WTC11 (cell line): ENCODE data around the gene C1orf115. TPM values are rescaled to one million over a fixed set of nuclear protein-coding genes. Genes with fewer than 3 reads are reported as not detected.

ENCODE experiments used
- ATAC-seq: fragments of 200-7000 bp; cut with Tn5 transposase; 2 replicates; pipeline ENCODE4 v1.10.0; 2021; ENCODE audit warnings: mild to moderate bottlenecking, moderate library complexity
- CTCF ChIA-PET: fragments of 300-600 bp; sonication (Branson Sonifier 250); formaldehyde crosslinking; loops from one replicate; lab custom pipeline; 2021; ENCODE audit warnings: antibody characterized with exemption; lab: Charles Lee
- POLR2A ChIA-PET: fragments of 350-600 bp; sonication (Branson Sonifier 250); formaldehyde crosslinking; loops from one replicate; lab custom pipeline; 2021; ENCODE audit warnings: antibody characterized with exemption; lab: Charles Lee
- DNase-seq: peaks from one replicate; pipeline ENCODE4 v3.0.0; 2021; ENCODE audit warnings: low spot score
- H3K27ac Mint-ChIP-seq: 2 replicates; pipeline ENCODE4 v1.8.0; 2021; ENCODE audit warnings: mixed read lengths
- H3K27me3 Mint-ChIP-seq: 2 replicates; pipeline ENCODE4 v1.8.0; 2021; ENCODE audit warnings: low read depth, mild to moderate bottlenecking, moderate library complexity, mixed read lengths
- H3K36me3 Mint-ChIP-seq: 2 replicates; pipeline ENCODE4 v1.8.0; 2021; ENCODE audit warnings: mixed read lengths
- H3K4me1 Mint-ChIP-seq: 2 replicates; pipeline ENCODE4 v1.8.0; 2022; ENCODE audit warnings: mixed read lengths
- H3K4me3 Mint-ChIP-seq: 2 replicates; pipeline ENCODE4 v1.8.0; 2021; ENCODE audit warnings: mild to moderate bottlenecking, moderate library complexity, mixed read lengths
- H3K9me3 Mint-ChIP-seq: 2 replicates; pipeline ENCODE4 v1.8.0; 2021; ENCODE audit warnings: mixed read lengths
- CBFB ChIP-seq: sonication (generic); formaldehyde crosslinking; IDR thresholded peaks from 2 replicates; pipeline ENCODE4 v1.8.1; 2022; ENCODE audit warnings: mild to moderate bottlenecking, low read depth, missing genetic modification reagents
- ERG ChIP-seq: fragments of 250-450 bp; sonication (Bioruptor Pico); IDR thresholded peaks from 2 replicates; pipeline ENCODE4 v1.8.0; 2021; ENCODE audit warnings: mild to moderate bottlenecking
- ESRRA ChIP-seq: sonication (generic); formaldehyde crosslinking; IDR thresholded peaks from 2 replicates; pipeline ENCODE4 v1.8.1; 2022; ENCODE audit warnings: mild to moderate bottlenecking, missing genetic modification reagents, borderline replicate concordance
- GABPB1 ChIP-seq: sonication (generic); formaldehyde crosslinking; IDR thresholded peaks from 2 replicates; pipeline ENCODE4 v1.8.1; 2023; ENCODE audit warnings: mild to moderate bottlenecking, missing genetic modification reagents
- IRF1 ChIP-seq: sonication (generic); formaldehyde crosslinking; IDR thresholded peaks from 2 replicates; pipeline ENCODE4 v1.8.0; 2023; ENCODE audit warnings: missing genetic modification reagents
- OVOL2 ChIP-seq: fragments of 250-450 bp; sonication (Bioruptor Pico); IDR thresholded peaks from 2 replicates; pipeline ENCODE4 v1.9.0; 2021; ENCODE audit warnings: mild to moderate bottlenecking, borderline replicate concordance
- ZNF138 ChIP-seq: sonication (generic); formaldehyde crosslinking; conservative IDR thresholded peaks from 2 replicates; pipeline ENCODE4 v1.8.1; 2022; ENCODE audit warnings: mild to moderate bottlenecking, moderate library complexity, missing genetic modification reagents
- total RNA-seq: library from RNA; stranded (reverse); gene quantifications from 3 replicates; pipeline ENCODE4 v1.2.3, GENCODE V29; 2021
- TF ChIP-seq, protein P1 (sequence below): sonication (generic); formaldehyde crosslinking; conservative IDR thresholded peaks from 2 replicates; pipeline ENCODE4 v1.8.1; 2022; ENCODE audit warnings: mild to moderate bottlenecking, missing genetic modification reagents
- TF ChIP-seq, protein P2 (sequence below): sonication (generic); formaldehyde crosslinking; IDR thresholded peaks from 2 replicates; pipeline ENCODE4 v1.8.1; 2023; ENCODE audit warnings: mild to moderate bottlenecking, missing genetic modification reagents
- TF ChIP-seq, protein P3 (sequence below): sonication (generic); formaldehyde crosslinking; IDR thresholded peaks from 2 replicates; pipeline ENCODE4 v1.8.1; 2023; ENCODE audit warnings: mild to moderate bottlenecking, moderate library complexity, missing genetic modification reagents
- TF ChIP-seq, protein P4 (sequence below): fragments of 250-450 bp; sonication (Bioruptor Pico); IDR thresholded peaks from 2 replicates; pipeline ENCODE4 v1.9.0; 2021; ENCODE audit warnings: mild to moderate bottlenecking, borderline replicate concordance
- TF ChIP-seq, protein P5 (sequence below): sonication (generic); formaldehyde crosslinking; IDR thresholded peaks from 2 replicates; pipeline ENCODE4 v1.8.1; 2023; ENCODE audit warnings: mild to moderate bottlenecking, missing genetic modification reagents, moderate library complexity

C1orf115 gene
- total RNA-seq, 1 experiment from 2014 or later = 10.0 TPM

GRCh38 chr1:220684890-220685289, 5.3 kb upstream of the C1orf115 start (continued):
- no peak for TF ChIP-seq ERG
- TF ChIP-seq, protein P1, sequence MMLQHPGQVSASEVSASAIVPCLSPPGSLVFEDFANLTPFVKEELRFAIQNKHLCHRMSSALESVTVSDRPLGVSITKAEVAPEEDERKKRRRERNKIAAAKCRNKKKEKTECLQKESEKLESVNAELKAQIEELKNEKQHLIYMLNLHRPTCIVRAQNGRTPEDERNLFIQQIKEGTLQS (CRISPR knock-in tag) = no peak

DNA sequence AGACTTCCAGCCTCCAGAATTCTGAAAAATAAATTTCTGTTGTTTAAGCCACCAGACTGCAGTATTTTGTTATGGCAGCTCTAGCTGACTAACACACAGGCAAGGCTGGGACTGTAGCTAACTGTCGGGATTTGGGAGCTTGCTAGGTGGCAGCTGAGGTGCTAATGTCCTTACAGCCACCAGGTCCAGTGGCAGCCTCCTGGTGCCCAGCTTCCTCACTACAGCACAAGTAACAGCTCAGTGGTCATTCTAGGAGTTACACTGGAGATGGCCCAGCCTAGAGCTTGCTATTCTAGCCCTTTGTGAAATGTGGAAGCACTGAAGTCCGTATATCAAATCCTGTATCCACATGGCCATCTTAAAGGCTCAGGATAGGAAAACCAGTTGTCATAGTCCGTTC, 4.3 kb upstream of the C1orf115 start:
- Mint-ChIP-seq H3K9me3 (no peaks in the 10 kb centered on the region), H3K4me3 (no peak overlapping the region), H3K27ac (no peak overlapping the region), H3K4me1 (peaks cover 4% of the 10 kb centered on the region), H3K27me3 (peaks cover 8% of the 10 kb centered on the region), H3K36me3 (no peaks in the 10 kb centered on the region)
- DNase-seq (no peak), ATAC-seq (peak; percentile 56)
- ChIA-PET CTCF (interaction anchor here (0.6 to 3.3 kb wide), 16 partner anchors 10 to 496 kb away, joined by 3 to 20 read pairs (median 3); partner anchors contain the start of gene MTARC2), POLR2A (interaction anchor here (0.9 to 1.0 kb wide), 2 partner anchors 63 to 101 kb away, joined by 3 to 4 read pairs; partner anchors contain the start of genes MTARC1 and MTARC2)
- TF ChIP-seq ZNF138 (no peak), IRF1 (no peak), OVOL2 (CRISPR knock-in tag) (no peak), ESRRA (CRISPR knock-in tag) (no peak), CBFB (CRISPR knock-in tag) (no peak), GABPB1 (CRISPR knock-in tag) (no peak)
- TF ChIP-seq, protein P2, sequence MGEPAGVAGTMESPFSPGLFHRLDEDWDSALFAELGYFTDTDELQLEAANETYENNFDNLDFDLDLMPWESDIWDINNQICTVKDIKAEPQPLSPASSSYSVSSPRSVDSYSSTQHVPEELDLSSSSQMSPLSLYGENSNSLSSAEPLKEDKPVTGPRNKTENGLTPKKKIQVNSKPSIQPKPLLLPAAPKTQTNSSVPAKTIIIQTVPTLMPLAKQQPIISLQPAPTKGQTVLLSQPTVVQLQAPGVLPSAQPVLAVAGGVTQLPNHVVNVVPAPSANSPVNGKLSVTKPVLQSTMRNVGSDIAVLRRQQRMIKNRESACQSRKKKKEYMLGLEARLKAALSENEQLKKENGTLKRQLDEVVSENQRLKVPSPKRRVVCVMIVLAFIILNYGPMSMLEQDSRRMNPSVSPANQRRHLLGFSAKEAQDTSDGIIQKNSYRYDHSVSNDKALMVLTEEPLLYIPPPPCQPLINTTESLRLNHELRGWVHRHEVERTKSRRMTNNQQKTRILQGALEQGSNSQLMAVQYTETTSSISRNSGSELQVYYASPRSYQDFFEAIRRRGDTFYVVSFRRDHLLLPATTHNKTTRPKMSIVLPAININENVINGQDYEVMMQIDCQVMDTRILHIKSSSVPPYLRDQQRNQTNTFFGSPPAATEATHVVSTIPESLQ (CRISPR knock-in tag) = no peak
- TF ChIP-seq, protein P3, sequence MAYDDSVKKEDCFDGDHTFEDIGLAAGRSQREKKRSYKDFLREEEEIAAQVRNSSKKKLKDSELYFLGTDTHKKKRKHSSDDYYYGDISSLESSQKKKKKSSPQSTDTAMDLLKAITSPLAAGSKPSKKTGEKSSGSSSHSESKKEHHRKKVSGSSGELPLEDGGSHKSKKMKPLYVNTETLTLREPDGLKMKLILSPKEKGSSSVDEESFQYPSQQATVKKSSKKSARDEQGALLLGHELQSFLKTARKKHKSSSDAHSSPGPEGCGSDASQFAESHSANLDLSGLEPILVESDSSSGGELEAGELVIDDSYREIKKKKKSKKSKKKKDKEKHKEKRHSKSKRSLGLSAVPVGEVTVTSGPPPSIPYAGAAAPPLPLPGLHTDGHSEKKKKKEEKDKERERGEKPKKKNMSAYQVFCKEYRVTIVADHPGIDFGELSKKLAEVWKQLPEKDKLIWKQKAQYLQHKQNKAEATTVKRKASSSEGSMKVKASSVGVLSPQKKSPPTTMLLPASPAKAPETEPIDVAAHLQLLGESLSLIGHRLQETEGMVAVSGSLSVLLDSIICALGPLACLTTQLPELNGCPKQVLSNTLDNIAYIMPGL = no peak
- TF ChIP-seq, protein P4, sequence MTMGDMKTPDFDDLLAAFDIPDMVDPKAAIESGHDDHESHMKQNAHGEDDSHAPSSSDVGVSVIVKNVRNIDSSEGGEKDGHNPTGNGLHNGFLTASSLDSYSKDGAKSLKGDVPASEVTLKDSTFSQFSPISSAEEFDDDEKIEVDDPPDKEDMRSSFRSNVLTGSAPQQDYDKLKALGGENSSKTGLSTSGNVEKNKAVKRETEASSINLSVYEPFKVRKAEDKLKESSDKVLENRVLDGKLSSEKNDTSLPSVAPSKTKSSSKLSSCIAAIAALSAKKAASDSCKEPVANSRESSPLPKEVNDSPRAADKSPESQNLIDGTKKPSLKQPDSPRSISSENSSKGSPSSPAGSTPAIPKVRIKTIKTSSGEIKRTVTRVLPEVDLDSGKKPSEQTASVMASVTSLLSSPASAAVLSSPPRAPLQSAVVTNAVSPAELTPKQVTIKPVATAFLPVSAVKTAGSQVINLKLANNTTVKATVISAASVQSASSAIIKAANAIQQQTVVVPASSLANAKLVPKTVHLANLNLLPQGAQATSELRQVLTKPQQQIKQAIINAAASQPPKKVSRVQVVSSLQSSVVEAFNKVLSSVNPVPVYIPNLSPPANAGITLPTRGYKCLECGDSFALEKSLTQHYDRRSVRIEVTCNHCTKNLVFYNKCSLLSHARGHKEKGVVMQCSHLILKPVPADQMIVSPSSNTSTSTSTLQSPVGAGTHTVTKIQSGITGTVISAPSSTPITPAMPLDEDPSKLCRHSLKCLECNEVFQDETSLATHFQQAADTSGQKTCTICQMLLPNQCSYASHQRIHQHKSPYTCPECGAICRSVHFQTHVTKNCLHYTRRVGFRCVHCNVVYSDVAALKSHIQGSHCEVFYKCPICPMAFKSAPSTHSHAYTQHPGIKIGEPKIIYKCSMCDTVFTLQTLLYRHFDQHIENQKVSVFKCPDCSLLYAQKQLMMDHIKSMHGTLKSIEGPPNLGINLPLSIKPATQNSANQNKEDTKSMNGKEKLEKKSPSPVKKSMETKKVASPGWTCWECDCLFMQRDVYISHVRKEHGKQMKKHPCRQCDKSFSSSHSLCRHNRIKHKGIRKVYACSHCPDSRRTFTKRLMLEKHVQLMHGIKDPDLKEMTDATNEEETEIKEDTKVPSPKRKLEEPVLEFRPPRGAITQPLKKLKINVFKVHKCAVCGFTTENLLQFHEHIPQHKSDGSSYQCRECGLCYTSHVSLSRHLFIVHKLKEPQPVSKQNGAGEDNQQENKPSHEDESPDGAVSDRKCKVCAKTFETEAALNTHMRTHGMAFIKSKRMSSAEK = no peak
- TF ChIP-seq, protein P5, sequence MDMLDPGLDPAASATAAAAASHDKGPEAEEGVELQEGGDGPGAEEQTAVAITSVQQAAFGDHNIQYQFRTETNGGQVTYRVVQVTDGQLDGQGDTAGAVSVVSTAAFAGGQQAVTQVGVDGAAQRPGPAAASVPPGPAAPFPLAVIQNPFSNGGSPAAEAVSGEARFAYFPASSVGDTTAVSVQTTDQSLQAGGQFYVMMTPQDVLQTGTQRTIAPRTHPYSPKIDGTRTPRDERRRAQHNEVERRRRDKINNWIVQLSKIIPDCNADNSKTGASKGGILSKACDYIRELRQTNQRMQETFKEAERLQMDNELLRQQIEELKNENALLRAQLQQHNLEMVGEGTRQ (CRISPR knock-in tag) = no peak
